ENCODE results near the gene EML6.

- TF ChIP-seq POLR2AphosphoS5 (IDR thresholded peaks at IDR 0.05; ENCODE audit: borderline replicate concordance, low read depth, low read length) (no peak), EZH2 (IDR thresholded peaks at IDR 0.05) (no peak)
Observed at GRCh38 chr2:54984476-54984875, 261.0 kb downstream of the EML6 start.

Measured in SK-N-MC (cell line).